ENCODE measurements around the gene ITPK1. TPM values are rescaled to one million over a fixed set of nuclear protein-coding genes. Genes with fewer than 3 reads are reported as not detected.

The ITPK1 gene
- total and polyA plus RNA-seq, 10 of the 15 experiments (the other 5 are each of a cell fraction or from before 2014, with no cell fraction given) = 1.3 to 73.2 (median 27.0) TPM

DNA sequence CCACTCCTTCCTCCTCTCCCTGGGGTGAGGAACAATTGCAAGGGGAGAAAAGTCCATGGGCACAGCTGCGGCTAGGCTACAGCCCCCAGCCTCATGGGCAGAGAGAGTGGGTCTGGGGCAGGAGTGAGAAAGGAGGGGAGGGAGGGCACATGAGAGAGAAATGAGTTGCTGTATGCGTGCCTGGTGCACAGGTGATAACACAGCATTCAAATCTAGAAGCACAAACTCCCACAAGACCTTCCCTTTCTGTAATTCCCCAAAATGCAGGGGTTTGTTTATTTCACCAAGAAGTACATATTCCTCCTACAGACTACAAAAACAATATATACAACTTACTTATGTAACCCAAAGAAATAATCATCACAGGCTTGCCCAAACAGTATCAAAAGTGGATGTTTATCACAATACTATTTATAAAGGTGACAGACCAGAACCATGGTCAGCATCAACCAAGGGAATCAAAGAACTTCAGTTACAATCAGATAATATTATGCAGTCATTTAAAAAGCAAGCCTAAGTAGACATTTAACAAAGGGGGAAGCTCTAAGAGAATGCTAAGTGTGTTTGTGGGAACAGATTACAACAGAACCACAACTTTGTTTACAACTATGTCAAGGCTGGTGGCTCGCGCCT lies 54.2 kb downstream of the ITPK1 start (continued):
- TF ChIP-seq, protein P1, sequence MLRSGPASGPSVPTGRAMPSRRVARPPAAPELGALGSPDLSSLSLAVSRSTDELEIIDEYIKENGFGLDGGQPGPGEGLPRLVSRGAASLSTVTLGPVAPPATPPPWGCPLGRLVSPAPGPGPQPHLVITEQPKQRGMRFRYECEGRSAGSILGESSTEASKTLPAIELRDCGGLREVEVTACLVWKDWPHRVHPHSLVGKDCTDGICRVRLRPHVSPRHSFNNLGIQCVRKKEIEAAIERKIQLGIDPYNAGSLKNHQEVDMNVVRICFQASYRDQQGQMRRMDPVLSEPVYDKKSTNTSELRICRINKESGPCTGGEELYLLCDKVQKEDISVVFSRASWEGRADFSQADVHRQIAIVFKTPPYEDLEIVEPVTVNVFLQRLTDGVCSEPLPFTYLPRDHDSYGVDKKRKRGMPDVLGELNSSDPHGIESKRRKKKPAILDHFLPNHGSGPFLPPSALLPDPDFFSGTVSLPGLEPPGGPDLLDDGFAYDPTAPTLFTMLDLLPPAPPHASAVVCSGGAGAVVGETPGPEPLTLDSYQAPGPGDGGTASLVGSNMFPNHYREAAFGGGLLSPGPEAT (IDR thresholded peaks at IDR 0.05; ENCODE audit: low read depth) = peak; percentile 88
- TF ChIP-seq CREB1 (IDR thresholded peaks at IDR 0.05; ENCODE audit: low read depth) (no peak), EP300 (IDR thresholded peaks at IDR 0.05; ENCODE audit: borderline replicate concordance in 1 of 2, control insufficient read depth in 1 of 2, low read depth in 2 of 2, low read length in 2 of 2) (peak; percentile 70 to 79; a peak in 3 of 4 replicates), CHD1 (IDR thresholded peaks at IDR 0.05; ENCODE audit: low read depth, low read length) (no peak), ATF7 (IDR thresholded peaks at IDR 0.05; ENCODE audit: low read depth) (peak; percentile 66), MXI1 (IDR thresholded peaks at IDR 0.05; ENCODE audit: low read depth, low read length) (peak; percentile 28), CHD2 (IDR thresholded peaks at IDR 0.05; ENCODE audit: borderline replicate concordance, low read depth, low read length) (peak; percentile 53; the same call in 1 of the 2 replicates), IRF4 (IDR thresholded peaks at IDR 0.05; ENCODE audit: low read depth, low read length) (peak; percentile 80), PAX5 (IDR thresholded peaks at IDR 0.05; ENCODE audit: borderline replicate concordance, low read depth, low read length) (peak; percentile 71), POU2F2 (IDR thresholded peaks at IDR 0.05; ENCODE audit: borderline replicate concordance, low read depth, low read length) (peak; percentile 44; the same call in 1 of the 3 replicates), IKZF2 (IDR thresholded peaks at IDR 0.05) (peak in 1 of 2 experiments; percentile 33; a peak in 1 of 4 replicates), EED (IDR thresholded peaks at IDR 0.05; ENCODE audit: low read depth) (0 out of 2 replicates have a peak, but pooled peaks have one; percentile 15), JUNB (IDR thresholded peaks at IDR 0.05) (peak; percentile 56), RCOR1 (conservative IDR thresholded peaks at IDR 0.05; ENCODE audit: low read depth, low read length) (no peak), DPF2 (IDR thresholded peaks at IDR 0.05) (peak; percentile 80), BCL11A (IDR thresholded peaks at IDR 0.05; ENCODE audit: low read depth, low read length) (peak; percentile 79), MEF2B (IDR thresholded peaks at IDR 0.05; ENCODE audit: partially characterized antibody, poor library complexity, severe bottlenecking) (peak; percentile 40), SKIL (IDR thresholded peaks at IDR 0.05; ENCODE audit: low read depth, poor library complexity, severe bottlenecking) (peak; percentile 85), YBX1 (IDR thresholded peaks at IDR 0.05) (no peak), JUND (IDR thresholded peaks at IDR 0.05; ENCODE audit: low read depth, low read length) (no peak), IKZF1 (conservative IDR thresholded peaks at IDR 0.05) (peak; percentile 31; the same call in 1 of the 2 replicates)
- TF ChIP-seq, protein P2, sequence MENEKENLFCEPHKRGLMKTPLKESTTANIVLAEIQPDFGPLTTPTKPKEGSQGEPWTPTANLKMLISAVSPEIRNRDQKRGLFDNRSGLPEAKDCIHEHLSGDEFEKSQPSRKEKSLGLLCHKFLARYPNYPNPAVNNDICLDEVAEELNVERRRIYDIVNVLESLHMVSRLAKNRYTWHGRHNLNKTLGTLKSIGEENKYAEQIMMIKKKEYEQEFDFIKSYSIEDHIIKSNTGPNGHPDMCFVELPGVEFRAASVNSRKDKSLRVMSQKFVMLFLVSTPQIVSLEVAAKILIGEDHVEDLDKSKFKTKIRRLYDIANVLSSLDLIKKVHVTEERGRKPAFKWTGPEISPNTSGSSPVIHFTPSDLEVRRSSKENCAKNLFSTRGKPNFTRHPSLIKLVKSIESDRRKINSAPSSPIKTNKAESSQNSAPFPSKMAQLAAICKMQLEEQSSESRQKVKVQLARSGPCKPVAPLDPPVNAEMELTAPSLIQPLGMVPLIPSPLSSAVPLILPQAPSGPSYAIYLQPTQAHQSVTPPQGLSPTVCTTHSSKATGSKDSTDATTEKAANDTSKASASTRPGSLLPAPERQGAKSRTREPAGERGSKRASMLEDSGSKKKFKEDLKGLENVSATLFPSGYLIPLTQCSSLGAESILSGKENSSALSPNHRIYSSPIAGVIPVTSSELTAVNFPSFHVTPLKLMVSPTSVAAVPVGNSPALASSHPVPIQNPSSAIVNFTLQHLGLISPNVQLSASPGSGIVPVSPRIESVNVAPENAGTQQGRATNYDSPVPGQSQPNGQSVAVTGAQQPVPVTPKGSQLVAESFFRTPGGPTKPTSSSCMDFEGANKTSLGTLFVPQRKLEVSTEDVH (IDR thresholded peaks at IDR 0.05; ENCODE audit: low read depth, partially characterized antibody) = no peak
- TF ChIP-seq, protein P3, sequence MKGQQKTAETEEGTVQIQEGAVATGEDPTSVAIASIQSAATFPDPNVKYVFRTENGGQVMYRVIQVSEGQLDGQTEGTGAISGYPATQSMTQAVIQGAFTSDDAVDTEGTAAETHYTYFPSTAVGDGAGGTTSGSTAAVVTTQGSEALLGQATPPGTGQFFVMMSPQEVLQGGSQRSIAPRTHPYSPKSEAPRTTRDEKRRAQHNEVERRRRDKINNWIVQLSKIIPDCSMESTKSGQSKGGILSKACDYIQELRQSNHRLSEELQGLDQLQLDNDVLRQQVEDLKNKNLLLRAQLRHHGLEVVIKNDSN (IDR thresholded peaks at IDR 0.05; ENCODE audit: borderline replicate concordance, extremely low read length, insufficient read depth, low read depth, low read length) = no peak

All from GM12878 (cell line).